KOPT-K1 (cell line): Measurements from ENCODE around the gene HOXC9.

Experiments used
- H3K27ac ChIP-seq: fragments of 200-600 bp; sonication (generic); 2 replicates; pipeline ENCODE4 v1.5.1; 2016; ENCODE audit warnings: antibody characterized with exemption, mild to moderate bottlenecking, low read depth, low read length; ENCODE audit not compliant: poor library complexity, severe bottlenecking
- H3K36me3 ChIP-seq: fragments of 200-600 bp; sonication (generic); 2 replicates; pipeline ENCODE4 v1.5.1; 2017; ENCODE audit warnings: antibody characterized with exemption, mild to moderate bottlenecking, low read length, moderate library complexity; ENCODE audit not compliant: insufficient read depth
- H3K9me3 ChIP-seq: fragments of 200-600 bp; sonication (generic); 2 replicates; pipeline ENCODE4 v1.5.1; 2017; ENCODE audit warnings: antibody characterized with exemption, low read length, mild to moderate bottlenecking; ENCODE audit not compliant: insufficient read depth, poor library complexity, severe bottlenecking

Gene HOXC9

GRCh38 chr12:54028314-54029201, 28.6 kb downstream of the HOXC9 start, which contains the start of gene HOXC6:
Gene HOXC6 (plus strand): TSS chr12:54028440. CDS start chr12:54028522, 82 bp downstream.
- Histone ChIP-seq H3K36me3 (no peaks in the 10 kb centered on the region), H3K9me3 (no peaks in the 10 kb centered on the region), H3K27ac (no peak within 1 kb of the TSS)

- no peaks in the 10 kb centered on the region for H3K36me3 ChIP-seq
- no peak overlapping the region for H3K27ac ChIP-seq
- no peaks in the 10 kb centered on the region for H3K9me3 ChIP-seq
Measured at GRCh38 chr12:54029529-54030441, 29.8 kb downstream of the HOXC9 start.

DNA sequence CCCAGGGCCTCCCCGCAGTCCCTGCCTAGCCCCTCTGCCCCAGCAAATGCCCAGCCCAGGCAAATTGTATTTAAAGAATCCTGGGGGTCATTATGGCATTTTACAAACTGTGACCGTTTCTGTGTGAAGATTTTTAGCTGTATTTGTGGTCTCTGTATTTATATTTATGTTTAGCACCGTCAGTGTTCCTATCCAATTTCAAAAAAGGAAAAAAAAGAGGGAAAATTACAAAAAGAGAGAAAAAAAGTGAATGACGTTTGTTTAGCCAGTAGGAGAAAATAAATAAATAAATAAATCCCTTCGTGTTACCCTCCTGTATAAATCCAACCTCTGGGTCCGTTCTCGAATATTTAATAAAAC, 30.5 kb downstream of the HOXC9 start:
- Histone ChIP-seq H3K27ac (no peak overlapping the region), H3K9me3 (no peaks in the 10 kb centered on the region), H3K36me3 (no peaks in the 10 kb centered on the region)

DNA sequence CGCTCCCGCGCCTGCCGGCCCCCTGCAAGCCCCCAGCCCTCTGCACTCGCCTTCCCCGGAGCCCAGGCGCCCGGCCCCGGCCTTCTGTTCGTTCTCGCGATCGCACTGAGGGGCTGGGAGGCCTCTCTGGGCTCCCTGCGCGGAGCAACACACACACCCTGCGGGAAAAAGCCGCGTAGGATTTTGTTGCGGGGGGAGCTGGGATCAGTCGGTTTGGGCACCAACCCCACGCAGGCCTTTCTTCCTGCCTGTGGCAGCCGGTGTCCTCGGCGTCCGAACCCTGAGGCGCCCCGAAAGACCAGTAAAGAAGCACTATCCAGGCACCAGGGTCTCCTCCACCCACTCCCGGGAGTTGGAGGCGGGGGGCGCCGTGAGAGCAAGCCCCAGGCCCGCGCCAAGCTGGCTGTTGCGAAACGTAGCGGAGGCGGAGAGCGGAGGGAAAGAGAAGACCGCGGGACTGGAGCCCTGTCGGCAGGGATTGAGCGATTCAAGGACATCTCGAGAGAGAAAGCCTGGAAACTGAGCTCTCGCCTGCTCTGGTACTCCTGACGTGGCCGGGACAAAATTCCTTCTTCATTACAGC, 31.0 kb downstream of the HOXC9 start:
- Histone ChIP-seq H3K9me3 (no peaks in the 10 kb centered on the region), H3K36me3 (no peaks in the 10 kb centered on the region), H3K27ac (no peak overlapping the region)

- Histone ChIP-seq H3K27ac (no peak overlapping the region), H3K9me3 (no peaks in the 10 kb centered on the region), H3K36me3 (no peaks in the 10 kb centered on the region)
Measured at GRCh38 chr12:54031480-54031879, 31.5 kb downstream of the HOXC9 start.

- Histone ChIP-seq H3K27ac (no peak overlapping the region), H3K36me3 (no peaks in the 10 kb centered on the region), H3K9me3 (no peaks in the 10 kb centered on the region)
Measured at GRCh38 chr12:54032086-54032619, 32.2 kb downstream of the HOXC9 start.

GRCh38 chr12:54032627-54033100, 32.7 kb downstream of the HOXC9 start, which contains the start of gene HOXC5:
Gene HOXC5 (plus strand): TSS chr12:54033050. CDS start chr12:54033123, 73 bp downstream.
- Histone ChIP-seq H3K27ac (no peak within 1 kb of the TSS), H3K9me3 (no peaks in the 10 kb centered on the region), H3K36me3 (no peaks in the 10 kb centered on the region)

GRCh38 chr12:54033106-54033979, 33.4 kb downstream of the HOXC9 start:
- no peaks in the 10 kb centered on the region for H3K9me3 ChIP-seq
- no peaks in the 10 kb centered on the region for H3K36me3 ChIP-seq
- no peak overlapping the region for H3K27ac ChIP-seq

GRCh38 chr12:54033980-54034784, 34.2 kb downstream of the HOXC9 start:
- H3K27ac ChIP-seq: no peak overlapping the region
- H3K36me3 ChIP-seq: no peaks in the 10 kb centered on the region
- no peaks in the 10 kb centered on the region for H3K9me3 ChIP-seq

DNA sequence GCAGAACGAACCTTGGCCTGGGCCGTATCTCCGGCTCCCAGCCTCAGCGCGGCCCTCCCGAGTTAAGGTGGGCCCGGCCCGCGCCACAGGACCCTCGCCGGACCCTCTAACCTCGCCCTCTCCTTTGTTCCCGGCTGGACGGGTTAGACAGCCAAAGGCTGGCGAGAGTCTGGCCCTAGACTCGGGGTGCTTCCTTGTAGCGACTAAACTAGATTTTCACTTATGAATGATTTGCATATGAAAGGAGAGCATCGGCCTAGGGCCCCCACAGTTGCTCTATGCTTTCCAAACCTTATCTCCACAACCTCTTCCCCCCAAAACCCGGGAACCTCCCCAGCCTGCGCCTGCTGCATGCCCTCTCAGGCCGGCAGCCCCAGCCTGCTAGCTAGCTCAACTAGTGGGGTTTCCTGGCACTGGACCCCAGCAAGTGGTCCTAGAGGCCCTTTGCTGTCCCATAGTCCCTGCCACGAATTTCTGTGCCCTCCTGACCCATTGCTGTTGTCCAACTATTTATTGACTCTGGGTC, 34.9 kb downstream of the HOXC9 start:
- Histone ChIP-seq H3K27ac (no peak overlapping the region), H3K9me3 (no peaks in the 10 kb centered on the region), H3K36me3 (no peaks in the 10 kb centered on the region)

DNA sequence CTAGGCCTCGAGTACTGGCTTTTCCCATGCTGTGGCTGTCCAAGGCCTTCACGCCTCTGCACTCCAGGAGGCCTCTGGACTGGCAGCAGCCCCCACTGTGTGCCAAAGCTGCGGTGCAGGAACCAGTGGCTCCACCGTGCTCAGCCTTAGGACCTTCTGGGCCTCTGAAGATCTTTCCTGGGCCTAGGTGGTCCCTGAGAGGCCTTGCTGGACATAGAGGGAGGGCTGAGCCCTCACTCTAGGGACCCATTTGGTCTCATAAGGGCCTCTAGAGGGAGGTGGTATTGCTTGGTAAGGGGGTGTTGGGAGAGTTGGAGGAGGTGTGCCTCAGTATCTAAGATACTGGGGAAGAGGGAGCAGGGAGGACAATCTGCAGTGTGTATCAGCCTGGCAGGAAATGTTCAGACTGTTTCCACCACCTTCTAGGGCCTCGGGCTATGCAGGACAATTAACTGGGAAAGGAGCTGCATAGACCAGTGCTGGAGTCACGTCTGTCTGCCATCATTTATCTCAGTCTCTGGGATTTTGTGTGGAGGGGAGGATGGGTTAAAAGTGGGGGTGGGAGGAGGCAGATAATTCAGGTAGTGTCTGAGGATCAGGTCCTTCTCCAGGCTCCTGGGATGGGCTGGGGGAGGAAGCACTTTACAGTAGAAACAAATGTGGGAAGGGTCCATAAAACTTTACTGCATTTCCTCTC, 35.8 kb downstream of the HOXC9 start:
- no peak overlapping the region for H3K27ac ChIP-seq
- no peaks in the 10 kb centered on the region for H3K9me3 ChIP-seq
- no peaks in the 10 kb centered on the region for H3K36me3 ChIP-seq

DNA sequence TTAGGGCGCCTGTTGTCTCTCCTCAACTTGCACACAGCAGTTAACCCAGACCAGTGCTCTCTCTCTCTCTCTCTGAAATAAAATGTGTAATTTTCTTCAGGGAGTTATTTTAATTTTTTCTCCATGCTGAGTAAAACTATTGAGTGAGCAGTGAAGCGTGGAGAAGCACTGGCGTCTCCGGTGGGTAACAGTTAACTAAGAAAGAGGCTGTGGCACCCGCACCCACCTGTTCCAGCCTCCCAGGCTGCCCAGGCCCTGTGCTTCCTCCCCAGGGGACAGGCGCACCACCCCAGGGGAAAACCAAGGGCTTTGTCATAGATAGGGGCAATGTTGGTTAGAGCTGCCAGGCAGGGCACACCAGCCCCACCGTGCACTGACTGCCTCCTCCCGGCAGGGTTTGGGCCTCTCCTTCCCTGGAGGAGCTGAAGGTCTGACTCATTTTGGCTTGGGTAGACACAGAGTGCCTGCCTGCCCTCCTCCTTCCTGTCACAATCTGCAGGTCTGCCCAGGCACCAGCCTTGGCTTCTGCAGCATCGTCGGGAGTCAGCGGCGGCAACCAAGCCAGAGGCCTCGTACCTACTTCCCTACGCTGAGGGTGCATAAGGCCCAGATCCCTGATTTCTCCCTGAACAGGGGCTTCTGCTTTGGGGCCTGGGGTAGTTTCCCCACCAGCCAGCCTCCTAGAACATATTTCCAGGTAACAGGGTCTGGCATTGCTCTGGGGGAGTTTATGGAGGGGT, 36.8 kb downstream of the HOXC9 start:
- Histone ChIP-seq H3K27ac (no peak overlapping the region), H3K9me3 (no peaks in the 10 kb centered on the region), H3K36me3 (no peaks in the 10 kb centered on the region)
